H1 (cell line): ENCODE results near the gene ADCY6. TPM values are rescaled to one million over a fixed set of nuclear protein-coding genes. Genes with fewer than 3 reads are reported as not detected.

Experiments used
- CTCF ChIA-PET: fragments of 300-600 bp; sonication (Branson Sonifier 250); formaldehyde crosslinking; loops from one replicate; lab custom pipeline; 2021; ENCODE audit not compliant: partially characterized antibody; lab: Charles Lee
- POLR2A ChIA-PET: fragments of 300-600 bp; sonication (Branson Sonifier 250); formaldehyde crosslinking; loops from one replicate; lab custom pipeline; 2021; ENCODE audit warnings: inconsistent platforms; ENCODE audit not compliant: partially characterized antibody; lab: Charles Lee
- DNase-seq, 2 experiments: peaks; one replicate each; pipeline versions ENCODE4 v3.0.0 to v3.0.0-alpha.2; 2010 to 2022; ENCODE audit warnings: low spot score in 2 of 2, low read depth in 1 of 2, mixed read lengths in 1 of 2
- FAIRE-seq: peaks from 2 replicates; lab custom pipeline; 2011; peaks lifted over from hg19 to GRCh38; lab: Jason Lieb, UNC
- H2AFZ ChIP-seq: 2 replicates; pipeline ENCODE4 v1.8.1; 2012; ENCODE audit warnings: low read length, inconsistent platforms
- H2AK5ac ChIP-seq: 2 replicates; pipeline ENCODE4 v1.6.1; 2013; ENCODE audit warnings: low read depth, low read length
- H2BK120ac ChIP-seq: replicated peaks from 2 replicates; pipeline ENCODE3; 2013; ENCODE audit warnings: low read depth, low read length, inconsistent platforms
- H2BK12ac ChIP-seq: 2 replicates; pipeline ENCODE4 v1.6.1; 2013; ENCODE audit warnings: low read depth, low read length
- H2BK15ac ChIP-seq: 2 replicates; pipeline ENCODE4 v1.6.1; 2013; ENCODE audit warnings: low read length
- H2BK20ac ChIP-seq: 2 replicates; pipeline ENCODE4 v1.6.1; 2013; ENCODE audit warnings: low read length
- H2BK5ac ChIP-seq: 2 replicates; pipeline ENCODE4 v1.6.1; 2013; ENCODE audit warnings: low read depth, low read length
- H3K14ac ChIP-seq: 2 replicates; pipeline ENCODE4 v1.6.1; 2013; ENCODE audit warnings: inconsistent platforms; ENCODE audit not compliant: insufficient read length
- H3K18ac ChIP-seq: 2 replicates; pipeline ENCODE4 v1.6.1; 2013; ENCODE audit warnings: low read length; ENCODE audit errors: extremely low read depth
- H3K23ac ChIP-seq: 2 replicates; pipeline ENCODE4 v1.6.1; 2013; ENCODE audit warnings: inconsistent platforms; ENCODE audit not compliant: insufficient read length
- H3K23me2 ChIP-seq: 2 replicates; pipeline ENCODE4 v1.6.1; 2013; ENCODE audit warnings: low read depth, low read length
- H3K27ac ChIP-seq: 2 replicates; pipeline ENCODE4 v1.6.1; 2011; ENCODE audit warnings: low read depth, low read length, inconsistent platforms
- H3K27me3 ChIP-seq, 4 experiments: replicated peaks in 1 of 4; 1 replicate in 1 of 4; 2 replicates in 3 of 4; pipeline versions ENCODE4 v1.6.1 to v1.8.1; 2011 to 2013; ENCODE audit warnings: low read length in 3 of 4, mild to moderate bottlenecking in 3 of 4, inconsistent platforms in 2 of 4, mixed read lengths in 2 of 4, moderate library complexity in 1 of 4; ENCODE audit not compliant: control insufficient read depth in 3 of 4, insufficient read depth in 3 of 4; ENCODE audit errors: extremely low read depth in 1 of 4
- H3K36me3 ChIP-seq, 4 experiments: 2 replicates each; pipeline versions ENCODE4 v1.6.1 to v1.8.1; 2011 to 2013; ENCODE audit warnings: mild to moderate bottlenecking in 4 of 4, low read length in 3 of 4, moderate library complexity in 2 of 4, control low read depth in 1 of 4, inconsistent platforms in 1 of 4; ENCODE audit not compliant: insufficient read depth in 4 of 4, control insufficient read depth in 2 of 4
- H3K4ac ChIP-seq: replicated peaks from 2 replicates; pipeline ENCODE3; 2013; ENCODE audit warnings: low read length, low read depth, mixed read lengths, inconsistent platforms; ENCODE audit not compliant: insufficient read length
- H3K4me1 ChIP-seq, 4 experiments: replicated peaks in 1 of 4; 1 replicate in 1 of 4; 2 replicates in 3 of 4; pipeline versions ENCODE4 v1.6.1 to v1.8.1; 2011 to 2013; ENCODE audit warnings: low read length in 3 of 4, inconsistent platforms in 2 of 4, mixed read lengths in 1 of 4; ENCODE audit not compliant: insufficient read depth in 4 of 4, control insufficient read depth in 3 of 4
- H3K4me2 ChIP-seq, 2 experiments: 2 replicates each; pipeline versions ENCODE4 v1.6.1 to v1.8.1; 2011 to 2013; ENCODE audit warnings: low read depth in 2 of 2, low read length in 2 of 2, control low read depth in 1 of 2, inconsistent platforms in 1 of 2, mild to moderate bottlenecking in 1 of 2; ENCODE audit not compliant: insufficient read depth in 1 of 2
- H3K4me3 ChIP-seq, 4 experiments: fragments of 200-600, 300-600 bp in 1 of 4; sonication (generic), shearing (Covaris generic), sonication (Bioruptor Twin) in 1 of 4; 2 replicates each; pipeline versions ENCODE4 v1.5.1 to v1.8.1; 2011 to 2016; ENCODE audit warnings: low read length in 4 of 4, low read depth in 3 of 4, control low read depth in 2 of 4, inconsistent platforms in 2 of 4, mild to moderate bottlenecking in 2 of 4, mixed read lengths in 1 of 4, moderate library complexity in 1 of 4; ENCODE audit not compliant: insufficient read depth in 2 of 4; ENCODE audit errors: extremely low read depth in 1 of 4
- H3K56ac ChIP-seq: replicated peaks from 2 replicates; pipeline ENCODE3; 2013; ENCODE audit warnings: low read depth, mild to moderate bottlenecking, mixed read lengths, low read length, inconsistent platforms; ENCODE audit not compliant: insufficient read length
- H3K79me1 ChIP-seq: 2 replicates; pipeline ENCODE4 v1.6.1; 2013; ENCODE audit warnings: low read depth, low read length, control low read depth
- H3K79me2 ChIP-seq, 2 experiments: 2 replicates each; pipeline versions ENCODE4 v1.6.1 to v1.8.1; 2012 to 2013; ENCODE audit warnings: low read length in 2 of 2, mild to moderate bottlenecking in 2 of 2, inconsistent platforms in 1 of 2; ENCODE audit not compliant: insufficient read depth in 2 of 2, control insufficient read depth in 1 of 2
- H3K9ac ChIP-seq, 4 experiments: replicated peaks in 1 of 4; 1 replicate in 1 of 4; 2 replicates in 3 of 4; pipeline versions ENCODE4 v1.6.1 to v1.8.1; 2011 to 2013; ENCODE audit warnings: low read depth in 3 of 4, low read length in 3 of 4, control low read depth in 2 of 4, mild to moderate bottlenecking in 2 of 4, moderate library complexity in 2 of 4, inconsistent platforms in 1 of 4; ENCODE audit errors: extremely low read depth in 1 of 4
- H3K9me3 ChIP-seq, 2 experiments: 2 replicates each; pipeline versions ENCODE4 v1.6.1 to v1.8.1; 2012 to 2013; ENCODE audit warnings: mild to moderate bottlenecking in 2 of 2, moderate library complexity in 2 of 2, control low read depth in 1 of 2, inconsistent platforms in 1 of 2, low read depth in 1 of 2, low read length in 1 of 2, mixed read lengths in 1 of 2; ENCODE audit not compliant: insufficient read depth in 2 of 2
- H4K20me1 ChIP-seq, 2 experiments: replicated peaks in 1 of 2; 2 replicates each; pipeline versions ENCODE3 to v1.8.1; 2011 to 2013; ENCODE audit warnings: inconsistent platforms in 2 of 2, low read length in 2 of 2, mild to moderate bottlenecking in 1 of 2; ENCODE audit not compliant: insufficient read depth in 2 of 2, control insufficient read depth in 1 of 2
- H4K5ac ChIP-seq: 2 replicates; pipeline ENCODE4 v1.6.1; 2013; ENCODE audit warnings: low read length, low read depth, mixed read lengths, inconsistent platforms; ENCODE audit not compliant: insufficient read length
- H4K8ac ChIP-seq: 2 replicates; pipeline ENCODE4 v1.8.0; 2013; ENCODE audit warnings: mild to moderate bottlenecking, moderate library complexity, low read length, inconsistent platforms; ENCODE audit not compliant: insufficient read depth; ENCODE audit errors: extremely low read depth
- H4K91ac ChIP-seq: replicated peaks from 2 replicates; pipeline ENCODE3; 2013; ENCODE audit warnings: low read length, mixed read lengths, inconsistent platforms; ENCODE audit not compliant: insufficient read length
- BRCA1 ChIP-seq: IDR thresholded peaks from 2 replicates; pipeline ENCODE4 v1.6.1; 2012; ENCODE audit warnings: low read depth, low read length, improper control_type of control experiment
- CHD2 ChIP-seq: IDR thresholded peaks from 2 replicates; pipeline ENCODE4 v1.6.1; 2012; ENCODE audit warnings: low read length, improper control_type of control experiment
- GTF2F1 ChIP-seq: IDR thresholded peaks from 2 replicates; pipeline ENCODE4 v1.6.1; 2012; ENCODE audit warnings: low read depth, low read length, improper control_type of control experiment, borderline replicate concordance
- KDM5A ChIP-seq: fragments of 200-600 bp; IDR thresholded peaks from 2 replicates; pipeline ENCODE4 v1.7.1; 2012; ENCODE audit warnings: mild to moderate bottlenecking, low read length, inconsistent platforms, mixed read lengths
- POLR2A ChIP-seq, 2 experiments: IDR thresholded peaks; 1 replicate in 1 of 2; 2 replicates in 1 of 2; pipeline ENCODE4 v1.6.1; 2011; ENCODE audit warnings: low read depth in 2 of 2, low read length in 2 of 2, mild to moderate bottlenecking in 2 of 2; ENCODE audit errors: control extremely low read depth in 1 of 2
- SIN3A ChIP-seq, 2 experiments: IDR thresholded peaks in 1 of 2; conservative IDR thresholded peaks in 1 of 2; 2 replicates each; pipeline ENCODE4 v1.6.1; 2011 to 2012; ENCODE audit warnings: low read length in 2 of 2, improper control_type of control experiment in 1 of 2, low read depth in 1 of 2, mild to moderate bottlenecking in 1 of 2
- SIX5 ChIP-seq: IDR thresholded peaks from 2 replicates; pipeline ENCODE4 v1.6.1; 2011; ENCODE audit warnings: mild to moderate bottlenecking, low read depth, low read length
- SRF ChIP-seq: IDR thresholded peaks from 2 replicates; pipeline ENCODE4 v1.6.1; 2011; ENCODE audit warnings: mild to moderate bottlenecking, low read depth, low read length, moderate library complexity
- SUZ12 ChIP-seq: fragments of 200-600 bp; sonication (generic); IDR thresholded peaks from 2 replicates; pipeline ENCODE4 v1.6.1; 2012; ENCODE audit warnings: mild to moderate bottlenecking, inconsistent platforms, low read length, moderate library complexity, mixed read lengths
- TAF7 ChIP-seq: optimal IDR thresholded peaks from 2 replicates; pipeline ENCODE3; 2011; ENCODE audit warnings: low read depth, mild to moderate bottlenecking, inconsistent platforms, low read length, moderate library complexity, borderline replicate concordance
- YY1 ChIP-seq: IDR thresholded peaks from 2 replicates; pipeline ENCODE4 v1.6.1; 2011; ENCODE audit warnings: low read depth, mild to moderate bottlenecking, low read length
- WGBS, 2 experiments: shearing (Covaris generic) in 1 of 2; methylation state at CpG; one replicate each; pipeline versions ENCODE4 v1.1.6 to v1.1.7; 2013 to 2015; ENCODE audit warnings: low lambda C conversion rate in 2 of 2, mixed read lengths in 2 of 2, inconsistent platforms in 1 of 2, low coverage in 1 of 2, missing lambda C conversion rate in 1 of 2; ENCODE audit not compliant: insufficient replicate concordance in 2 of 2, insufficient coverage in 1 of 2, insufficient read length in 1 of 2; ENCODE audit errors: extremely low coverage in 1 of 2, missing lambda C conversion rate in 1 of 2; 5-methylcytosine and 5-hydroxymethylcytosine counted together
- polyA plus RNA-seq, 7 experiments: library from polyadenylated mRNA; depleted of rRNA in 3 of 7; stranded (reverse) in 5 of 7; unstranded in 2 of 7; fragments of >200 nt in 5 of 7; fragments of 200-250 nt in 2 of 7; gene quantifications; 1 replicate in 5 of 7; 2 replicates in 1 of 7; 4 replicates in 1 of 7; pipeline versions ENCODE4 v1.2.1 to v1.2.3, GENCODE V29; 2011 to 2013; ENCODE audit warnings: missing spikeins in 2 of 7, mixed read lengths in 2 of 7
- total RNA-seq: library from RNA; stranded (reverse); fragmentation: NEBNext Ultra II Directional; extraction: Animal tissue kit (Norgen Biotek cat#: 25700); gene quantifications from 2 replicates; pipeline ENCODE4 v1.2.1, GENCODE V29; 2021
- TF ChIP-seq, protein P1 (sequence below), 3 experiments: IDR thresholded peaks; 1 replicate in 2 of 3; 2 replicates in 1 of 3; pipeline versions ENCODE4 v1.5.1 to v1.6.1; 2011; ENCODE audit warnings: low read length in 3 of 3, mild to moderate bottlenecking in 3 of 3, inconsistent platforms in 2 of 3, low read depth in 1 of 3, moderate library complexity in 1 of 3; ENCODE audit not compliant: insufficient read depth in 1 of 3; ENCODE audit errors: control extremely low read depth in 1 of 3

Gene ADCY6
- total and polyA plus RNA-seq, 2 of the 8 experiments (the other 6 are each of a cell fraction or from before 2014, with no cell fraction given) = 11.7 to 17.5 TPM

DNA sequence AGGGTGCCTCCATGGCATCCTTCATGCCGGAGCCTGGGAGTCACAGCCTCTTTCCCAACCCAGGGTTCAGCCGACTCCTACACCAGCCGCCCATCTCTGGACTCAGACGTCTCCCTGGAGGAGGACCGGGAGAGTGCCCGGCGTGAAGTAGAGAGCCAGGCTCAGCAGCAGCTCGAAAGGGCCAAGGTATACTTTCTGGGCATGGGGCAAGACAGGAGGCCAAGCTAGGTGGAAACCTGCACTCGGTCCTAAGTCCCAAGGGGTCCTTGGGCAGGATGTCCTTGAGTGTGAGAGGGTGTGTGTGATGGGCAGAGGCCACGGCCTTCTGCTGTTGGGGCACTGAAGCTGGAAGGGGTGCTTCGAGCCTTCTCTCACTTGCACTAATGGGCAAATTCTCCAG is 34.4 kb upstream of the ADCY6 start:
- Histone ChIP-seq H3K23me2 (peaks cover 9% of the 10 kb centered on the region), H3K23ac (no peak overlapping the region), H2BK5ac (no peak overlapping the region), H2BK12ac (no peak overlapping the region), H3K79me2 (no peaks in the 10 kb centered on the region), H3K4me1 (peaks cover 0 to 14% (median 8%) of the 10 kb centered on the region in 4 experiments; a peak in 4 of 7 replicates), H3K56ac (no peak overlapping the region), H2BK20ac (no peak overlapping the region), H2AK5ac (no peak overlapping the region), H4K5ac (no peak overlapping the region), H3K36me3 (peaks cover under 1 to 10% (median 5%) of the 10 kb centered on the region in 4 experiments; a peak in 5 of 8 replicates), H3K14ac (no peak overlapping the region), H3K4ac (no peak overlapping the region), H3K18ac (no peak overlapping the region), H3K27ac (no peak overlapping the region), H4K8ac (no peak overlapping the region), H3K9ac (no peak overlapping the region), H3K4me2 (no peak overlapping the region), H4K20me1 (peaks cover 3% of the 10 kb centered on the region in 2 experiments), H2BK15ac (no peak overlapping the region), H3K9me3 (no peaks in the 10 kb centered on the region), H2AFZ (no peak overlapping the region), H4K91ac (no peak overlapping the region), H2BK120ac (no peak overlapping the region), H3K4me3 (no peak overlapping the region), H3K79me1 (no peaks in the 10 kb centered on the region), H3K27me3 (peaks cover 0 to 13% (median 6%) of the 10 kb centered on the region in 4 experiments; a peak in 5 of 7 replicates)
- DNase-seq (no peak), FAIRE-seq (no peak)
- WGBS, 2 experiments = 88% methylated on average over 11 of the region's 11 CpGs; no CpG with 5 or more reads in 1 of the 2 experiments
- ChIA-PET CTCF (interaction anchor here (0.9 to 10.1 kb wide), 7 partner anchors 7 to 158 kb away, joined by 3 to 121 read pairs (median 3); partner anchors contain the start of genes CACNB3 and RND1), POLR2A (interaction anchor here (0.6 to 7.6 kb wide), 7 partner anchors 8 to 138 kb away, joined by 3 to 47 read pairs (median 3); partner anchors contain the start of gene RND1)
- TF ChIP-seq POLR2A (IDR thresholded peaks at IDR 0.05; ENCODE audit: control extremely low read depth in 1 of 2, low read depth in 2 of 2, low read length in 2 of 2) (no peak), GTF2F1 (no peak), SIX5 (no peak), SIN3A (conservative IDR thresholded peaks at IDR 0.05 in 1 of 2, IDR thresholded peaks at IDR 0.05 in 1 of 2; ENCODE audit: low read depth in 1 of 2, low read length in 2 of 2) (no peak), KDM5A (no peak), BRCA1 (no peak), TAF7 (no peak), YY1 (no peak), SRF (no peak), CHD2 (no peak), SUZ12 (no peak)
- TF ChIP-seq, protein P1, sequence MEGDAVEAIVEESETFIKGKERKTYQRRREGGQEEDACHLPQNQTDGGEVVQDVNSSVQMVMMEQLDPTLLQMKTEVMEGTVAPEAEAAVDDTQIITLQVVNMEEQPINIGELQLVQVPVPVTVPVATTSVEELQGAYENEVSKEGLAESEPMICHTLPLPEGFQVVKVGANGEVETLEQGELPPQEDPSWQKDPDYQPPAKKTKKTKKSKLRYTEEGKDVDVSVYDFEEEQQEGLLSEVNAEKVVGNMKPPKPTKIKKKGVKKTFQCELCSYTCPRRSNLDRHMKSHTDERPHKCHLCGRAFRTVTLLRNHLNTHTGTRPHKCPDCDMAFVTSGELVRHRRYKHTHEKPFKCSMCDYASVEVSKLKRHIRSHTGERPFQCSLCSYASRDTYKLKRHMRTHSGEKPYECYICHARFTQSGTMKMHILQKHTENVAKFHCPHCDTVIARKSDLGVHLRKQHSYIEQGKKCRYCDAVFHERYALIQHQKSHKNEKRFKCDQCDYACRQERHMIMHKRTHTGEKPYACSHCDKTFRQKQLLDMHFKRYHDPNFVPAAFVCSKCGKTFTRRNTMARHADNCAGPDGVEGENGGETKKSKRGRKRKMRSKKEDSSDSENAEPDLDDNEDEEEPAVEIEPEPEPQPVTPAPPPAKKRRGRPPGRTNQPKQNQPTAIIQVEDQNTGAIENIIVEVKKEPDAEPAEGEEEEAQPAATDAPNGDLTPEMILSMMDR (IDR thresholded peaks at IDR 0.05; ENCODE audit: control extremely low read depth in 1 of 3, insufficient read depth in 1 of 3, low read depth in 1 of 3, low read length in 3 of 3) = no peak
